Measurements from ENCODE around the gene ATP2A3.

DNA sequence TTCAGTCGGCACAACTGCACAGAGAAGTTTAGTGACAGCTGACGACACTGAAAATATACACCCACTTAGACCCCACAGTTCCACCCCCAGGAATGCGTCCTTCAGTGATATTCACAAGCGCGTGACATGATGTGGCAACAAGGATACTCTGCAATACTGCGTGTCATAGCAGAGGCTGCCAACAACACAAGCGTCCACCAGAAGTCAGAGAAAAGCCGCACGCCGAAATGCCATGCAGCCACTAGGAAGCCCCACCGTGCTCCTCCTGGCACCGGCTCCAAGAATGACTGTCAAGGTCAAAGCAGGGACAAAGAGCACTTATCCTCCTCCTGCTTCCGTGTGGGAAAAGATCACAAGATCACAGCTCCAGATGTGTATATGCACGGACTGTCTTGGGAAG, 3.5 kb downstream of the ATP2A3 start:
- TF ChIP-seq, protein P1, sequence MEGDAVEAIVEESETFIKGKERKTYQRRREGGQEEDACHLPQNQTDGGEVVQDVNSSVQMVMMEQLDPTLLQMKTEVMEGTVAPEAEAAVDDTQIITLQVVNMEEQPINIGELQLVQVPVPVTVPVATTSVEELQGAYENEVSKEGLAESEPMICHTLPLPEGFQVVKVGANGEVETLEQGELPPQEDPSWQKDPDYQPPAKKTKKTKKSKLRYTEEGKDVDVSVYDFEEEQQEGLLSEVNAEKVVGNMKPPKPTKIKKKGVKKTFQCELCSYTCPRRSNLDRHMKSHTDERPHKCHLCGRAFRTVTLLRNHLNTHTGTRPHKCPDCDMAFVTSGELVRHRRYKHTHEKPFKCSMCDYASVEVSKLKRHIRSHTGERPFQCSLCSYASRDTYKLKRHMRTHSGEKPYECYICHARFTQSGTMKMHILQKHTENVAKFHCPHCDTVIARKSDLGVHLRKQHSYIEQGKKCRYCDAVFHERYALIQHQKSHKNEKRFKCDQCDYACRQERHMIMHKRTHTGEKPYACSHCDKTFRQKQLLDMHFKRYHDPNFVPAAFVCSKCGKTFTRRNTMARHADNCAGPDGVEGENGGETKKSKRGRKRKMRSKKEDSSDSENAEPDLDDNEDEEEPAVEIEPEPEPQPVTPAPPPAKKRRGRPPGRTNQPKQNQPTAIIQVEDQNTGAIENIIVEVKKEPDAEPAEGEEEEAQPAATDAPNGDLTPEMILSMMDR (IDR thresholded peaks at IDR 0.05; ENCODE audit: low read length): no peak
- TF ChIP-seq EZH2 (IDR thresholded peaks at IDR 0.05; ENCODE audit: borderline replicate concordance, low read length): no peak

Data from OCI-LY1 (cell line).